Measurements from ENCODE around the gene ABCA4. TPM values are rescaled to one million over a fixed set of nuclear protein-coding genes. Genes with fewer than 3 reads are reported as not detected.

ABCA4 gene
- total RNA-seq, 1 donor from 2014 or later, result 1.2 TPM

- peaks cover 1% of the 10 kb centered on the region for H3K36me3 Mint-ChIP-seq
- H3K27ac Mint-ChIP-seq, result no peak overlapping the region
- no peak overlapping the region for H3K27ac ChIP-seq
These were observed 10.8 kb downstream of the ABCA4 start for GRCh38 chr1:94110021-94110761.

DNA sequence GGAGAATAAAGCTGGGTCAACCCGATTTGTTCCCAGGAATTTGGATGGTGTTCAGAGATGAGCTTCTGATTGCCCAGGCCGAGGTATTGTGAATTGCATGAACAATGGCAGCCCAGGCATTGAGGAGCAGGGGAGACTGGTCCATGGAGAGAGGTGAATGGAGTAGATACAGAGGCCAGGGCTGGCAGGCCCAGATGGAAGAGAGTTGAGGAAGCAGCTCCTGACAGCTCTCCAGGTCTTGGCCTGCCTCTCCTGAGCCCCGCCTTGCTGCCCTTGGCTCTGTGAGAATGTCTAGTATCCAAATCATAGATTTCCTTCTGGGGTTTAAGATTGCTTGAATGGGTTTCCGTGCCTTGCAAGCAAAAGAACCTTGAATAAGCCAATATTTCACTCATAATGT is 11.5 kb downstream of the ABCA4 start:
- Histone ChIP-seq H3K4me3 (no peak overlapping the region), H3K4me1 (peaks cover 30% of the 10 kb centered on the region), H3K9me3 (ENCODE audit: low read depth) (no peaks in the 10 kb centered on the region), H4K20me1 (ENCODE audit: low read depth) (no peaks in the 10 kb centered on the region), H3K4me2 (no peak overlapping the region), H3K79me2 (ENCODE audit: low read depth) (no peaks in the 10 kb centered on the region), H3F3A (ENCODE audit: low read depth) (no peaks in the 10 kb centered on the region), H3K36me3 (no peaks in the 10 kb centered on the region), H3K27ac (no peak overlapping the region), H3K27me3 (peaks cover 34% of the 10 kb centered on the region), H2AFZ (replicated peaks) (no peak overlapping the region), H3K9ac (no peak overlapping the region)
- Mint-ChIP-seq H3K27me3 (ENCODE audit: insufficient read depth, low read depth) (peaks cover 11% of the 10 kb centered on the region), H3K9me3 (peaks cover 7% of the 10 kb centered on the region), H3K27ac (no peak overlapping the region), H3K4me3 (no peak overlapping the region), H3K4me1 (peaks cover 51% of the 10 kb centered on the region), H3K36me3 (peaks cover 1% of the 10 kb centered on the region)
- DNase-seq (ENCODE audit: low spot score), result no peak
- TF ChIP-seq EZH2 (IDR thresholded peaks at IDR 0.05), result no peak
- TF ChIP-seq EZH2phosphoT487 (IDR thresholded peaks at IDR 0.05), result no peak
- no peak for TF ChIP-seq CTCF (IDR thresholded peaks at IDR 0.05)

More at GRCh38 chr1:94110021-94110761, 10.8 kb downstream of the ABCA4 start:
- no peaks in the 10 kb centered on the region for H4K20me1 ChIP-seq (ENCODE audit: low read depth)
- Mint-ChIP-seq H3K4me3 (no peak overlapping the region), H3K27me3 (ENCODE audit: insufficient read depth, low read depth) (peaks cover 14% of the 10 kb centered on the region), H3K4me1 (peaks cover 52% of the 10 kb centered on the region), H3K9me3 (peaks cover 7% of the 10 kb centered on the region)
- no peak overlapping the region for H3K9ac ChIP-seq
- peaks cover 23% of the 10 kb centered on the region for H3K4me1 ChIP-seq
- TF ChIP-seq CTCF (IDR thresholded peaks at IDR 0.05) (no peak), EZH2 (IDR thresholded peaks at IDR 0.05) (no peak), EZH2phosphoT487 (IDR thresholded peaks at IDR 0.05) (no peak)
- no peaks in the 10 kb centered on the region for H3F3A ChIP-seq (ENCODE audit: low read depth)
- no peaks in the 10 kb centered on the region for H3K9me3 ChIP-seq (ENCODE audit: low read depth)
- H2AFZ ChIP-seq (replicated peaks), result no peak overlapping the region
- H3K4me2 ChIP-seq, result no peak overlapping the region
- H3K27me3 ChIP-seq, result peaks cover 37% of the 10 kb centered on the region
- H3K4me3 ChIP-seq, result no peak overlapping the region
- no peaks in the 10 kb centered on the region for H3K79me2 ChIP-seq (ENCODE audit: low read depth)
- no peaks in the 10 kb centered on the region for H3K36me3 ChIP-seq
- DNase-seq (ENCODE audit: low spot score), result no peak

DNA sequence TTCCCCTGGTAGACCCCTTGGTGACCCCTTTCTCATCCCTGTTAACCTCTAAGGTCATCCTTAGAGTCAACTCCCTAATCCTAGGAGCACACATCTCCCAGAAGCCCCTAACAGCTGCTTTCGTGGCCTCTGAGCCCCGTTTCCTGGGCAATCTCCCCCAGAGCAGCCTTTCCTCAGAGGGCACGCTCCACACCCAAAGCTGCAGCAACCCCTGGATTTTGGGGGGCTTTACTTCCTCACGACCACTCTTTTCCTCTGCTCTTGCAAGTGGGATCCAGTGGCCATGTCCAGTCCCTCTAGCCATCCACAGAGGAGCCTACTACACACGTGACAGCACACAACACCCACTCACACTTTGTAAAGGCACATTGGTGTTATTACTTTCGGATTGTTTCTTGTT is 13.8 kb downstream of the ABCA4 start:
- no peak overlapping the region for H2AFZ ChIP-seq (replicated peaks)
- Mint-ChIP-seq H3K27me3 (ENCODE audit: insufficient read depth, low read depth) (peaks cover 11% of the 10 kb centered on the region), H3K9me3 (peaks cover 7% of the 10 kb centered on the region), H3K4me3 (no peak overlapping the region), H3K4me1 (peaks cover 45% of the 10 kb centered on the region), H3K27ac (no peak overlapping the region), H3K36me3 (peaks cover 1% of the 10 kb centered on the region)
- no peak overlapping the region for H3K4me3 ChIP-seq
- no peak overlapping the region for H3K9ac ChIP-seq
- H3K27ac ChIP-seq, result no peak overlapping the region
- no peaks in the 10 kb centered on the region for H3K36me3 ChIP-seq
- TF ChIP-seq EZH2 (IDR thresholded peaks at IDR 0.05), result no peak
- no peak for TF ChIP-seq CTCF (IDR thresholded peaks at IDR 0.05)
- no peak for TF ChIP-seq EZH2phosphoT487 (IDR thresholded peaks at IDR 0.05)
- H3K79me2 ChIP-seq (ENCODE audit: low read depth), result no peaks in the 10 kb centered on the region
- no peak for DNase-seq (ENCODE audit: low spot score)
- H3K9me3 ChIP-seq (ENCODE audit: low read depth), result no peaks in the 10 kb centered on the region
- peaks cover 28% of the 10 kb centered on the region for H3K4me1 ChIP-seq
- H3K4me2 ChIP-seq, result no peak overlapping the region
- H3K27me3 ChIP-seq, result peaks cover 17% of the 10 kb centered on the region
- no peaks in the 10 kb centered on the region for H4K20me1 ChIP-seq (ENCODE audit: low read depth)
- H3F3A ChIP-seq (ENCODE audit: low read depth), result no peaks in the 10 kb centered on the region

All from neural progenitor cell (in vitro differentiated cells).